ENCODE results near the gene HMSD. TPM values are rescaled to one million over a fixed set of nuclear protein-coding genes. Genes with fewer than 3 reads are reported as not detected.

Gene HMSD
- total RNA-seq, 1 experiment from 2014 or later = 3.0 TPM

- TF ChIP-seq FOXP4 (CRISPR knock-in tag; IDR thresholded peaks at IDR 0.05) = no peak
- no peak for TF ChIP-seq NFE2L1 (CRISPR knock-in tag; IDR thresholded peaks at IDR 0.05)
- no peak for TF ChIP-seq NR2C2 (CRISPR knock-in tag; IDR thresholded peaks at IDR 0.05)
Measured at GRCh38 chr18:63951302-63951705, 2.2 kb downstream of the HMSD start (continued).

- no peak overlapping the region for H3K27ac Mint-ChIP-seq
- TF ChIP-seq CDX4 (CRISPR knock-in tag; IDR thresholded peaks at IDR 0.05; ENCODE audit: borderline replicate concordance) (no peak), USF2 (CRISPR knock-in tag; IDR thresholded peaks at IDR 0.05) (no peak), E2F4 (CRISPR knock-in tag; IDR thresholded peaks at IDR 0.05; ENCODE audit: borderline replicate concordance, low read depth) (no peak), ERG (CRISPR knock-in tag; IDR thresholded peaks at IDR 0.05) (no peak), TP53 (CRISPR knock-in tag; IDR thresholded peaks at IDR 0.05) (no peak), HMGXB4 (CRISPR knock-in tag; IDR thresholded peaks at IDR 0.05) (no peak), TEAD1 (CRISPR knock-in tag; IDR thresholded peaks at IDR 0.05) (no peak), MLX (CRISPR knock-in tag; IDR thresholded peaks at IDR 0.05) (no peak), ZNF416 (CRISPR knock-in tag; IDR thresholded peaks at IDR 0.05) (no peak), CTCF (IDR thresholded peaks at IDR 0.05) (no peak), NFYB (CRISPR knock-in tag; conservative IDR thresholded peaks at IDR 0.05; ENCODE audit: low read depth) (no peak), ZNF512 (CRISPR knock-in tag; IDR thresholded peaks at IDR 0.05; ENCODE audit: borderline replicate concordance) (no peak), FOXJ3 (CRISPR knock-in tag; IDR thresholded peaks at IDR 0.05; ENCODE audit: borderline replicate concordance) (no peak), NFE2L1 (CRISPR knock-in tag; IDR thresholded peaks at IDR 0.05) (no peak), ETV6 (CRISPR knock-in tag; IDR thresholded peaks at IDR 0.05) (no peak), NR1H2 (CRISPR knock-in tag; IDR thresholded peaks at IDR 0.05) (no peak), ZNF263 (CRISPR knock-in tag; IDR thresholded peaks at IDR 0.05; ENCODE audit: low read depth) (no peak)
- H3K4me3 Mint-ChIP-seq = no peak overlapping the region
- CTCF ChIA-PET = interaction anchor here (0.9 to 1.0 kb wide), 2 partner anchors 10 to 18 kb away, joined by 3 read pairs; no protein-coding TSS in a partner anchor
- no peaks in the 10 kb centered on the region; the same call in 1 of the 2 replicates for H3K36me3 Mint-ChIP-seq
- peaks cover 6% of the 10 kb centered on the region for H3K9me3 Mint-ChIP-seq
- DNase-seq (ENCODE audit: low spot score) = no peak
- H3K4me1 Mint-ChIP-seq = peaks cover 12% of the 10 kb centered on the region
- no peaks in the 10 kb centered on the region for H3K27me3 Mint-ChIP-seq (ENCODE audit: low read depth)
- ATAC-seq = no peak
- POLR2A ChIA-PET = interaction anchor here (0.6 kb wide), 1 partner anchor 154 kb away, joined by 3 read pairs; no protein-coding TSS in a partner anchor
Measured at GRCh38 chr18:63953811-63954210, 4.7 kb downstream of the HMSD start.
